ENCODE results near the gene GPR18.
"Not testable (repeated sequence)": the region's sequence is repeated elsewhere in the genome, so short reads cannot be mapped to it uniquely, and the experiment has no call there.

Gene GPR18

DNA sequence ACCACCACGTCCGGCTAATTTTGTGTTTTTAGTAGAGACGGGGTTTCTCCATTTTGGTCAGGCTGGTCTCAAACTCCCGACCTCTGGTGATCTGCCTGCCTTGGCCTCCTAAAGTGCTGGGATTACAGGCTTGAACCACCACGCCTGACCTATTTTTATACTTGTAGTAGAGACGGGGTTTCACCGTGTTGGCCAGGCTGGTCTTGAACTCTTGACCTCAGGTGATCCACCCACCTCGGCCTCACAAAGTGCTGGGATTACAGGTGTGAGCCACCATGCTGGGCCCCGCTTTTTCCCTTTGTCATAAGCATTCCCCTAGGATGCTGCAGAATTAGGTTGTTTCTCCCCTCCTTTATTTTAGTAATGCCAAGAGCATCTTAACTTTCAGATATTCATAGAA, 47.6 kb downstream of the GPR18 start:
- DNase-seq (ENCODE audit: low read depth in 2 of 2, low spot score in 1 of 2) = not testable (repeated sequence)

- DNase-seq (ENCODE audit: low read depth in 2 of 2, low spot score in 1 of 2) = no peak
Observed at GRCh38 chr13:99208845-99209527, 49.2 kb downstream of the GPR18 start.

GRCh38 chr13:99208185-99208584, 50.0 kb downstream of the GPR18 start:
- DNase-seq (ENCODE audit: low read depth in 2 of 2, low spot score in 1 of 2) = no peak

DNA sequence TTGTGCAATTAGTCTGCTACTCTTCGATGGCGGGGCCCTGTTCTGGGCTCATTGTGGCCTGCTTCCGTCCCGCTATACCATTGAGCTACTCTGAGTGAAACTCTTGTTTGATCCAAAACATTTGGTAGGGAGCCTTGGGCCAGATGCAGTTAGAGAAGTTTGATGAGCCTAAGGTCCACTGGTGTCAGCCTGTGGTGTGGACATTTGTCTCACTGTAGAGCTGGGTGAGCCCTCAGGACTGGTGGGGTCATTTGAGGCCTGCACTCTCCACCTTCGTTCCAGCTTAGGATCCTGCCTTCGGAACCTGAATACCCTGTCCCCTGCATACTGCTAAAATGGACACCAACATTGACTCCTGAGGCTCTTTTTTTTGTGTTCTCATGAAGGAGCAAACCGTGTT, 50.7 kb downstream of the GPR18 start:
- DNase-seq (ENCODE audit: low read depth in 2 of 2, low spot score in 1 of 2) = no peak

DNA sequence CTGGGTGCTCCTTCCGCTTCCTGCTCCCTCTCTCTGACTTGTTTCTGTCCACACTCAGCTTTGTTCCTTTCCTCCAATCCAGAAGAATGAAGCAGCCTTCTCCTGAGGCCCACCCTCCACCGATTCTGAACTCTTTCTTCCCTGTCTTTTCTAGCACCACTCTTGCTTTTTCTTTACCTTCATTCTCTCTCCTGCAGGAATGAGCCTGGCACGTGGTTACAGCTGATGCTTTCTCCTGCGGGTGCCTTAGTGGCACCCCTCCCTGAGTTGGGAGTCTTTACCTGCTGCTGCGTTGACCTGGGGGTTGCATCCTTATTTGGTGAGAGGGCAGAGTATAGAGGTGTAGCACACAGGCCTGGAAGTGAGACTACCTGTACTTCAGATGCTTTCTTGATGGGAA, 51.3 kb downstream of the GPR18 start:
- DNase-seq (ENCODE audit: low read depth in 2 of 2, low spot score in 1 of 2) = no peak

- DNase-seq (ENCODE audit: low read depth in 2 of 2, low spot score in 1 of 2) = no peak
Observed at GRCh38 chr13:99206226-99206625, 52.0 kb downstream of the GPR18 start.

DNA sequence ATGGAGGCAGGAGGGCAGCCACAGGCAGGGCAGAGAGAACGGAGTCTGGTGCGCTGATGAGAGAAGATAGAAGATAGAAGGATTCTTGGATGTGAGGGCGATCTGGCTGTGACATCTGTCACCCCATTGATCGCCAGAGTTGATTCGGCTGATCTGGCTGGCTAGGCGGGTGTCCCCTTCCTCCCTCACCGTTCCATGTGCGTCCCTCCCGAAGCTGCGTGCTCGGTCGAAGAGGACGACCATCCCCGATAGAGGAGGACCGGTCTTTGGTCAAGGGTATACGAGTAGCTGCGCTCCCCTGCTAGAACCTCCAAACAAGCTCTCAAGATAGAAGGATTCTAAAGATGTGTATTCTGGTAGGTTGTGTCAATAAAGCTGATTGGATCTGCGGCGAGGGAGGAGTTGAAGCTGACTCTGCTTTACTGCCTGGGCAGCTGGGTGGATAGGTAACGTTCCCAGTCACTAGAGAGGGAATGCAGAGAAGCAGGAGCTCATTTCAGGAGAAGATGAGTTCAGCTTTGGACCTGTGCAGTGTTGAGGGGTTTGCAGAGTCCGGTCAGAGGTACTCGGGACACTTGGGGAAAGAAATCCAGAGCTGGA, 52.5 kb downstream of the GPR18 start:
- no peak for DNase-seq (ENCODE audit: low read depth in 2 of 2, low spot score in 1 of 2)
